Measurements from ENCODE around the gene GRM7. TPM values are rescaled to one million over a fixed set of nuclear protein-coding genes. Genes with fewer than 3 reads are reported as not detected.

Gene GRM7
- total and polyA plus RNA-seq, 5 experiments from 2014 or later, result not detected

DNA sequence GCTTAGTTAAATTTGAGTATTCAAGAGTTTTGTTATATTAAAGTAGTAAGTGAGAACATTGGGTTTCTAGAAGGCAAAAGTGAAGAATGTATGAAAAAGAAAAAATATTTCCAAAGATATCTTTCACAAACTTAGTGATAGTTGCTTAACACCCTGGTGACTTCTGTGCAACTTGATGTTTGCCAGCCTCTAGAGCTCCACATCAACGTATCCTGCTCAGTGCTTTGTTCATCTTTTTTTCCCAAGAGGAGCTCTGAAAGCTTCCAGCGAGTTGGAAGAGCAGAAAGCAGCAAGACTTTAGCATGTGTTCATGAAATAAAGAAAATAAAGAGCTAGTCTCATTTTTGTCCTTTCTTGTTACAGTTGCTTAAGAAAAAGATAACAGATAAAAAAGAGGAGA is 225.5 kb downstream of the GRM7 start:
- Mint-ChIP-seq H3K36me3 (no peaks in the 10 kb centered on the region), H3K4me3 (no peak overlapping the region), H3K27me3 (no peaks in the 10 kb centered on the region), H3K9me3 (peaks cover 0 to 21% (median 6%) of the 10 kb centered on the region in 9 donors), H3K4me1 (no peaks in the 10 kb centered on the region), H3K27ac (no peak overlapping the region)
- DNase-seq, result no peak
- POLR2A ChIA-PET, result no interaction called here
- ATAC-seq, result no peak

DNA sequence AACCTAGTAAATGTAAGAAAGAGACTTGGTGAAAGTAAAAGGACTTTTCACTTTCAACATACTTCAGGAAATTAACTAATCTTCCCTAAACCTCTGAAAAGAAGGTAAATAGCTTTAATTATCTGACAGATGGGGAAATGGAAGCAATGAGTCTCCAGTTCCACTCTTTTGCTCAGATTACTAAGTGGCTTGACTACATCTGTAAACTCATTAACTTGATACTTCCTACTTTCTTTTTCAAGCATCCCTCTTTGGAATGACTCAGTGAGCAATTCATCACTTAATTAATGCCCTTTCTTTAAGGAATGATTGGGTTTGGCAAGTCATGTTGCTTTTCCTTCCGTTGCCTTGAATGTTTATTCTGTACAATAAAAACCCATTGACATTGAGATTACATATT is 234.2 kb downstream of the GRM7 start:
- POLR2A ChIA-PET, result no interaction called here
- ATAC-seq, result no peak
- H3K36me3 Mint-ChIP-seq, result no peaks in the 10 kb centered on the region
- H3K4me3 Mint-ChIP-seq, result no peak overlapping the region
- no peaks in the 10 kb centered on the region for H3K4me1 Mint-ChIP-seq
- peaks cover 0 to 22% (median 3%) of the 10 kb centered on the region in 9 donors for H3K9me3 Mint-ChIP-seq
- DNase-seq, result no peak
- no peak overlapping the region for H3K27ac Mint-ChIP-seq
- H3K27me3 Mint-ChIP-seq, result no peaks in the 10 kb centered on the region

DNA sequence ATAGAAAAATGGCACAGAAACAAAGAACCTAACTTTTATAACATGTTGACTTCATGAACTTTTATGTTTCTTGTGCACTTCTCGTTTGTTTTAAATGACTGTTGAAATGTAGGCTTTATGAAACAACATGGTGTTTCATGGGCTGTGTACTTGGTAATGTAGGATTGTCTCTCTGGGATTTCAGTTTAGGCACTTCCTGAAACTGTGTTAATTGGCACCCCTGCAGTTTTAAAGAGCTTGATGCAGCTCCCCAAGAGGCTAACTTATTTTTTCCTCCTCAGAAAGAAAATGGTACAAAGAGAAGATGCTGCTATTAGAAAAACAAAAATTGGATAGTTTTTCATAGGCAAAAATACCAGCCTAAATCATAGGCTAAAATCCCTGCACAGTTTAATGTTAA is 239.2 kb downstream of the GRM7 start:
- Mint-ChIP-seq H3K4me1 (no peaks in the 10 kb centered on the region), H3K27me3 (peaks cover 0 to 3% (median 0%) of the 10 kb centered on the region in 5 donors), H3K27ac (no peak overlapping the region), H3K4me3 (no peak overlapping the region), H3K9me3 (peaks cover 0 to 22% (median 7%) of the 10 kb centered on the region in 9 donors), H3K36me3 (no peaks in the 10 kb centered on the region)
- ATAC-seq, result no peak
- POLR2A ChIA-PET, result no interaction called here
- no peak for DNase-seq

DNA sequence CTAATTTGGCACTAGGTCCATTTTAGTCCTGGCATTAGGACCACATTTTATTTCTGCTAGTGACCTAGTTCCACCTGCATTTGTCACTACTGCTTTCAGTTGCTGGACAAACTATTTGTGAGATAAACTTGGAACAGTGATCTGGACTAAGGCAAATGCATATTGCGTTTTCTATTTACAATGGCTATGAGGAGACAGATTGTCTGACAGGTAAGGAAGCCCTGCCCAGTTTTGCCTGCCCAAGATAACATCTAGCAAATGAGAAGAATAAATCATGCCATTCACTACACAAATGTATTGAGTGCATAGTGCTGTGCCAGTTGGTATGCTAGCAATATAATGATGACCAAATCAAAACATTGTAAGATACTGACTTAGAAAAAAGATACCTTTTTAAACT is 245.7 kb downstream of the GRM7 start:
- POLR2A ChIA-PET, result no interaction called here
- ATAC-seq (no peak), DNase-seq (no peak)
- Mint-ChIP-seq H3K9me3 (peaks cover 0 to 14% (median 5%) of the 10 kb centered on the region in 9 donors), H3K27me3 (peaks cover 0 to 3% (median 0%) of the 10 kb centered on the region in 5 donors), H3K27ac (no peak overlapping the region), H3K4me1 (no peaks in the 10 kb centered on the region), H3K4me3 (no peak overlapping the region), H3K36me3 (no peaks in the 10 kb centered on the region)

DNA sequence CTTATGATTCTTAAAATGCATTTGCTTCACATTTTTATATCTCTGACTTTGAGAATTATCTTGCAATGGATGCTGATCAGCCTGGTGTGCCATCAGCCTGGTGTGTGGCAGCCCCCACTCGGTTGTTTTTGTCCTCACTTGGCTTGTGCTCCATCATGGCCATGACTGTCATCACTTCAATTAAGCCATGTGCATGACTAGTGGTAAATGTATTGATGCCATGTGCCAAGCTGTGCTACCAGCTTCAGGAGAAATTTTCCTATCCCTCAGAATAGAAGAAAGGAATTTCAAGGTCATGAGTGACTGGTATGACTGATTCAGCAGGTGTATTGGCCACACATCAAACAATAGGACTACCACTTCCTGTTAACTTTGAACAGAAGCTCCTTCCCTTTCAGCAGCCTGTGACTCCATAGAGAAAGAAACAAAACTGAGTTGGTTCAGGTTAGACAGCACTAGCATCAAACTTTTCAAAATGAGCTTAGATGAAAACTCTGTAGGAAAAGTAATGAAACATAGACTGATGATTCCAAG is 251.7 kb downstream of the GRM7 start:
- H3K9me3 Mint-ChIP-seq, result peaks cover 0 to 11% (median 0%) of the 10 kb centered on the region in 9 donors

DNA sequence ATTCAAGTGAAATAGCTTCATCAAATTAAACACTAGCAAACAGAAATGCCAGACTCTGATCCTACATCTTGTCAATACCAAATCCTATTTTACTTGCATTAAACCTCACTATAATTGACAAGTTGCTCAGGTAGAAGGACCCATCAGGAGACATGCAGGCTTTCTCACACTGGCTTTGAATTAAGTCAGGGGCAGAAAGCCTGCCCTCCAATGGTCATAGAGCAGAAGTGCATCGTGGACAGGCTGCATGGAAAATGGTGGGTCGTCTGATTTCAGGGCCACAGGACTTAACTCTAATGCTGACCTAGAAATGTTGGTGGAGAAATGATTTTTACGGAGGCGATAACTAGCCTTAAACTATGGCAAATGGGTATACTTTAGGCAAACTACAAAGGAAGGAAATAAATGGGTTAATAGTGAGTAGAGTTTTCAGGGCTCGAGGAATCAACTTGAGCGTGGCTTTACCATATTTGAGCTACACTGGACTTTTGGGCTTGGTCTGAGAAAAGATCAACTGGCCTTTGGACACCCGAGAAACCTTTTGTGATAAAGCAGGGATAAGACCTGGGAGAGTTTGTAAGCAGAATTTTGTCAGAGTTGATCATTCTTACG is 283.9 kb downstream of the GRM7 start:
- Mint-ChIP-seq H3K27ac (no peak overlapping the region), H3K4me3 (no peak overlapping the region), H3K4me1 (no peaks in the 10 kb centered on the region), H3K27me3 (no peaks in the 10 kb centered on the region), H3K9me3 (peaks cover 0 to 12% (median under 1%) of the 10 kb centered on the region in 9 donors), H3K36me3 (no peaks in the 10 kb centered on the region)
- no peak for DNase-seq
- POLR2A ChIA-PET, result no interaction called here
- no peak for ATAC-seq

More for the DNA sequence above, 251.7 kb downstream of the GRM7 start:
- no peak overlapping the region for H3K4me3 Mint-ChIP-seq
- H3K4me1 Mint-ChIP-seq, result no peaks in the 10 kb centered on the region
- H3K27me3 Mint-ChIP-seq, result no peaks in the 10 kb centered on the region
- DNase-seq, result no peak
- no peaks in the 10 kb centered on the region for H3K36me3 Mint-ChIP-seq
- POLR2A ChIA-PET, result no interaction called here
- H3K27ac Mint-ChIP-seq, result no peak overlapping the region
- no peak for ATAC-seq

DNA sequence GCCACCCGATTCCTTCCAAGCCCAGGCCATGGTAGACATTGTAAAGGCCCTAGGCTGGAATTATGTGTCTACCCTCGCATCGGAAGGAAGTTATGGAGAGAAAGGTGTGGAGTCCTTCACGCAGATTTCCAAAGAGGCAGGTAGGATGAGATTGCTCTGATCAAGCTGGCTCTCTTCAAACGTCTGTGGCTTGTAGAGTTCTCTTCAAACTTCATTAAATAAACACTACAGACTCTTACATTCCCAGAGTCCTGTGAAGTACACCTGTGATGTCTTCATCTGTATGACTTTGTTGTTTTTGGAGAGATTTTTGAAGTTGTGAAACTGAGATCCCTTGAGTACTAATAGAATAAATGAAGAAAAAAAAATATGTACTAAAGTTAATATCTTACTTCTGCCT is 285.6 kb downstream of the GRM7 start:
- no peak overlapping the region for H3K27ac Mint-ChIP-seq
- POLR2A ChIA-PET, result no interaction called here
- no peaks in the 10 kb centered on the region for H3K27me3 Mint-ChIP-seq
- no peak for ATAC-seq
- peaks cover 0 to 11% (median 2%) of the 10 kb centered on the region in 9 donors for H3K9me3 Mint-ChIP-seq
- H3K4me3 Mint-ChIP-seq, result no peak overlapping the region
- no peaks in the 10 kb centered on the region for H3K4me1 Mint-ChIP-seq
- H3K36me3 Mint-ChIP-seq, result no peaks in the 10 kb centered on the region
- DNase-seq, result no peak

DNA sequence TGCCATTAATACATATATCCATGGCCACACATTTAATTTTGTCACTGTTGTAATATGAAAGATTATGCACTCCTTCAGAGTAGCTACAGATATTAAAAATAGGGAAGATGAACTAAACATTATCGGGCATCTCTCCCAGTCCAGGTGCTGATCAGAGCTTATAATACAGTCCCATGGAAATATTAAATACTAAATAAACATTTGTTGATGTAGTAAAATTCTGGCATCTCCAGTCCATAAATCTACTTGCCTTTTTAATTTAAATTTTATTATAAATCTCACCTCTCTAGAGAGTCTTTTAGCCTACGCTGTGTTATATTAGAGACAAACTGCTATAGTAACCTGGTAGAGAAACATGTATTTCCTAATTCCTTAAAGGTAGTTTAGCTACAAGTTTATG is 297.6 kb downstream of the GRM7 start:
- no peak for DNase-seq
- ATAC-seq, result no peak
- no peaks in the 10 kb centered on the region for H3K4me1 Mint-ChIP-seq
- no peaks in the 10 kb centered on the region for H3K36me3 Mint-ChIP-seq
- H3K4me3 Mint-ChIP-seq, result no peak overlapping the region
- POLR2A ChIA-PET, result no interaction called here
- H3K27ac Mint-ChIP-seq, result no peak overlapping the region
- peaks cover 0 to 6% (median 0%) of the 10 kb centered on the region in 5 donors for H3K27me3 Mint-ChIP-seq
- peaks cover 0 to 19% (median 4%) of the 10 kb centered on the region in 9 donors for H3K9me3 Mint-ChIP-seq

DNA sequence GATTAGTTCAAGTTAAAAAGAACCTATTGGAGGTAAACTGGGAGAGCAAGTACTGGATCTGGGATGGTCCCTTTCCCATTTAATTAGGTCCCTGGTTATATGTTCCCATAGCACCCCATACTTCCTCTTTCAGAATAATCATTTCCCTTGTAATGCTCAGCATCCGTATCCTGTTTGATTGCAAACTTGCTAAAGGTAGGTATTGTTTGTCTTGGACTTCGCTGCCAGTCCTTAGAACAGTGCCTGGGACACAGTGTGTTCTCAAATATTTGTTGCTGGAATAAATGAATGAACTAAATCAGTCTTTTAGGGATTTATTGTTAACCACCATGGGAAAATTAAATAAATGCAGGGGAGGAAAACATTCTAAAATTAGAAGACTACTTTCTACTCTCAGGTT is 299.8 kb downstream of the GRM7 start:
- Mint-ChIP-seq H3K4me3 (no peak overlapping the region), H3K9me3 (peaks cover 0 to 14% (median 4%) of the 10 kb centered on the region in 9 donors), H3K36me3 (no peaks in the 10 kb centered on the region), H3K4me1 (no peaks in the 10 kb centered on the region), H3K27me3 (peaks cover 0 to 6% (median 0%) of the 10 kb centered on the region in 5 donors), H3K27ac (no peak overlapping the region)
- DNase-seq (no peak), ATAC-seq (no peak)
- POLR2A ChIA-PET, result no interaction called here

DNA sequence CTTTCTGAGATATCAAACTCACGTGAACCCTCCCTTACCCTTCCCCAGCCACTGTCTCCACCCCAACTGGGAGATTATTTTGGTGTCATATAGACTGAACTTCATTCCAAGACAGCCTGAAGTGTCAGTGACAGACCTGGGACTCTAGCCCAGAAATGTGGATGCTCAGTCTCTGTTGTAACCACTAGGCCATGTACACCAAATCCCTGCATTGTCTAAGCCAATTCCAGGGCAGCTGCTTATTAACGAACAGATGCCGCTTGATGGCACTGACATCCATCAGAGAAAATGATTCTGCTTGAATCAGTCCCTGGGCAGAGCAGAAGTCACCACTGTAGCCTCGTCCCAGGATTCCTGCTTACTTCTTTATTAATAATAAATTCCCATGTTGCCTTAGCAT is 305.5 kb downstream of the GRM7 start:
- DNase-seq (no peak), ATAC-seq (no peak)
- peaks cover 0 to 6% (median 0%) of the 10 kb centered on the region in 5 donors for H3K27me3 Mint-ChIP-seq
- no peak overlapping the region for H3K4me3 Mint-ChIP-seq
- POLR2A ChIA-PET, result no interaction called here
- no peak overlapping the region for H3K27ac Mint-ChIP-seq
- H3K9me3 Mint-ChIP-seq, result peaks cover 0 to 12% (median 3%) of the 10 kb centered on the region in 9 donors
- no peaks in the 10 kb centered on the region for H3K4me1 Mint-ChIP-seq
- no peaks in the 10 kb centered on the region for H3K36me3 Mint-ChIP-seq

DNA sequence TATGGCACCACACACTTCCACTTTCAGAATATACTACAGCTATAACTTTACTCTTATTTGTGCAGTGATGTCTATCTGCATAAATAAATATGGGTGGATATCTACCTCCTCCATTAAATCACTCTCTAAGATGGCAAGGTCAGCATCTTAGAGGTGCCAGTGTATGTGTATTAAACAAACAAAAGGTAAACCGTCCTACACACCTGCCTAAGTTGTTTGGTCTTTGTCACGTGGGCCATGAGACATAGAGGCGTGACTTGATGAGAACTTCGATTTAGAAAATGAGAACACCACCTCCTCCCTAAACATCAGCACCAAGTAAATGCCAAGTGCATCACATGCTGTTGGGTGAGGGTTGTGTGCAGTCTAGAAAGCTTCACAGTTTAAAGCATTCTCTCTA is 310.6 kb downstream of the GRM7 start:
- Mint-ChIP-seq H3K4me3 (no peak overlapping the region), H3K4me1 (no peaks in the 10 kb centered on the region), H3K27ac (no peak overlapping the region), H3K27me3 (peaks cover 0 to 6% (median 0%) of the 10 kb centered on the region in 5 donors), H3K9me3 (peaks cover 0 to 7% (median 0%) of the 10 kb centered on the region in 9 donors), H3K36me3 (no peaks in the 10 kb centered on the region)
- POLR2A ChIA-PET, result no interaction called here
- ATAC-seq, result no peak
- no peak for DNase-seq

DNA sequence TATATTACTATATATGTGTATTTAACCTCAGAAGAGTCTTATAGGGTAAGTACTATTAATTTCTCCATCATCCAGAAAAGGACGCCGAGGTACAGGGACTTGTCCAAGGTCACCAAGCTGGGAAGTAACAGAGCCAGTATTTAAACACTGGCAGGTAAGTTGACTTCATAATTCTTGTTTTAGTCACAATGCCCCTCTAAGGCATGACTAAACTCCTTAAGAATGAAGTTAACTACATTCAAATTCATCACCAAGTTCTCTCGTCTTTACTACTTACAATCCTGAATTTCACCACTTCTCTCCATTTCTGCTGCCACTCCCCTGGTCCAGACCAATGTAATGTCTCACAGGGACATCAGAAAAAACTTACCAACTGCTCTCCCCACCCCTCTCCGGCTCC is 312.1 kb downstream of the GRM7 start:
- no peaks in the 10 kb centered on the region for H3K36me3 Mint-ChIP-seq
- peaks cover 0 to 10% (median 0%) of the 10 kb centered on the region in 9 donors for H3K9me3 Mint-ChIP-seq
- peaks cover 0 to 6% (median 0%) of the 10 kb centered on the region in 5 donors for H3K27me3 Mint-ChIP-seq
- ATAC-seq (no peak), DNase-seq (no peak)
- POLR2A ChIA-PET, result no interaction called here
- no peak overlapping the region for H3K27ac Mint-ChIP-seq
- no peaks in the 10 kb centered on the region for H3K4me1 Mint-ChIP-seq
- no peak overlapping the region for H3K4me3 Mint-ChIP-seq

DNA sequence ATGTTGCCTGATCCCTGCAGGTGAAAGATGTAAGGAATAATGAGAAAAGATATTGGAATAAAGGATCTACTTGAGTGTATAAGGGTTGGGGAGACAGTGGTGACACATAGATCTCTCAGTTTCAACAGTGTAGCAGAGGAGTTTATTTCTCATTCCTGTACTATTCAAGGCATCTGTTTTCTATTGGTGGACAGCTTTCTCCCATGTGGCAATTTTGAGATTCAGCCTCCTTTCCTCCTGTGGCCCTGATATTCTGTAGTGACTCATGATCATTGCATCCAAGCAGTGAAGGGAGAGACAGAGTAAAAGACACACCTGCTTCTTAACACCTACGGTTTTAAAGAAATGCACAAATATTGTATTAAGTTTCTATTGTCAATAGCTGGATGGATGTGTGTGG is 327.6 kb downstream of the GRM7 start:
- DNase-seq, result no peak
- Mint-ChIP-seq H3K36me3 (no peaks in the 10 kb centered on the region), H3K27ac (no peak overlapping the region), H3K4me3 (no peak overlapping the region), H3K9me3 (peaks cover 0 to 4% (median 0%) of the 10 kb centered on the region in 9 donors), H3K27me3 (peaks cover 0 to 3% (median 0%) of the 10 kb centered on the region in 5 donors), H3K4me1 (no peaks in the 10 kb centered on the region)
- ATAC-seq, result no peak
- POLR2A ChIA-PET, result no interaction called here

DNA sequence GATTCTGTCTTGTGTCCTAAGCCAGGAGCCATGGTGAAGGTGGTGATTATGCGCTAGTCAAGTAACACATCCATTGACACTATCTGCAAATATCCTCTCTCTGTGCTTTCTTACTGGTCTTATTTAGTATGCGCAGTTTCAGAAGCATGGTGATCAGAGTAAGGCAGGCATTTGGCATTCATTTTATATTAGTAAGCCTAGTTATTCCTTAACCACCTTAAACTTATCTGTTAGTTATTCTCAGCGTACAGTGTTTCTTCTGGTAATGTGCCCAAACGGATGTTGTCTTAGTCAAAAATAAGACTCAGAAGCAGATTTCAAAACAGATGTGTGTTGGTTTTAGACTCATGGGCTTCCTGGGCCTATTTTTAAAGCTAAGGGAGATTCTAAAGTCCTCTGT is 329.2 kb downstream of the GRM7 start:
- ATAC-seq (no peak), DNase-seq (no peak)
- H3K27me3 Mint-ChIP-seq, result peaks cover 0 to 3% (median 0%) of the 10 kb centered on the region in 5 donors
- H3K9me3 Mint-ChIP-seq, result peaks cover 0 to 4% (median 0%) of the 10 kb centered on the region in 9 donors
- H3K4me1 Mint-ChIP-seq, result no peaks in the 10 kb centered on the region
- no peak overlapping the region for H3K27ac Mint-ChIP-seq
- POLR2A ChIA-PET, result no interaction called here
- no peak overlapping the region for H3K4me3 Mint-ChIP-seq
- no peaks in the 10 kb centered on the region for H3K36me3 Mint-ChIP-seq

All from naive thymus-derived CD8-positive, alpha-beta T cell (primary cell).